Rectal smooth muscle tissue (tissue), 1 donor: ENCODE data around the gene IL18BP.

Experiments
- H3K27ac ChIP-seq: one replicate; pipeline ENCODE4 v1.7.0; 2013; ENCODE audit warnings: low read depth, low read length, inconsistent platforms
- H3K27me3 ChIP-seq: one replicate; pipeline ENCODE4 v1.7.0; 2013; ENCODE audit warnings: low read length; ENCODE audit not compliant: control insufficient read depth, insufficient read depth
- H3K36me3 ChIP-seq: one replicate; pipeline ENCODE4 v1.7.0; 2013; ENCODE audit warnings: low read length; ENCODE audit not compliant: control insufficient read depth, insufficient read depth
- H3K4me1 ChIP-seq: one replicate; pipeline ENCODE4 v1.7.0; 2013; ENCODE audit warnings: low read length; ENCODE audit not compliant: control insufficient read depth, insufficient read depth
- H3K4me3 ChIP-seq: one replicate; pipeline ENCODE4 v1.7.0; 2013; ENCODE audit warnings: low read length
- H3K9ac ChIP-seq: one replicate; pipeline ENCODE4 v1.7.0; 2013; ENCODE audit warnings: low read length

IL18BP gene

DNA sequence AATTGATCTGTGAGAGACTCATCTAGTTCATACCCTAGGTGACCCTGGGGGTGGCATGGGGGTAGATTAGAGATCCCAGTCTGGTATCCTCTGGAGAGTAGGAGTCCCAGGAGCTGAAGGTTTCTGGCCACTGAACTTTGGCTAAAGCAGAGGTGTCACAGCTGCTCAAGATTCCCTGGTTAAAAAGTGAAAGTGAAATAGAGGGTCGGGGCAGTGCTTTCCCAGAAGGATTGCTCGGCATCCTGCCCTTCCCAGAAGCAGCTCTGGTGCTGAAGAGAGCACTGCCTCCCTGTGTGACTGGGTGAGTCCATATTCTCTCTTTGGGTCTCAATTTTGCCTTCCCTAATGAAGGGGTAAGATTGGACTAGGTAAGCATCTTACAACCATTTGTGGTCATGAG is 653 bp downstream of the IL18BP start:
- H3K27me3 ChIP-seq: no peaks in the 10 kb centered on the region
- H3K4me1 ChIP-seq: peaks cover 19% of the 10 kb centered on the region
- H3K27ac ChIP-seq: peak overlapping the region; percentile 65
- H3K4me3 ChIP-seq: peak overlapping the region; percentile 50
- peak overlapping the region; percentile 25 for H3K9ac ChIP-seq
- H3K36me3 ChIP-seq: peaks cover 24% of the 10 kb centered on the region

DNA sequence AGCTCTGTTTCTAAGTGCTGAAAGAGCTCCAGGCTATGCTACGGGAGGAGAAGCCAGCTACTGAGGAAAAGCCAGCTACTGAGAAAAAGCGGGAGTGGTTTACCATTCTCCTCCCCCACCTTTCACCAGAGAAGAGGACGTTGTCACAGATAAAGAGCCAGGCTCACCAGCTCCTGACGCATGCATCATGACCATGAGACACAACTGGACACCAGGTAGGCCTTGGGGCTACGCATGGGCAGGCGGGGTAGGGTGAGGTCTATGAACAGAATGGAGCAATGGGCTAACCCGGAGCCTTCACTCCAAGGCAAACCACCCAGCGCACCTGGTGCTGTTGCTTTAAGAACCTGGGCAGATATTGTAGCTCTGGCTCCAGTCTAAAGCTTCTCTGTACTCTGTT is 1.1 kb downstream of the IL18BP start:
- H3K9ac ChIP-seq: peak overlapping the region; percentile 4
- peak overlapping the region; percentile 65 for H3K27ac ChIP-seq

DNA sequence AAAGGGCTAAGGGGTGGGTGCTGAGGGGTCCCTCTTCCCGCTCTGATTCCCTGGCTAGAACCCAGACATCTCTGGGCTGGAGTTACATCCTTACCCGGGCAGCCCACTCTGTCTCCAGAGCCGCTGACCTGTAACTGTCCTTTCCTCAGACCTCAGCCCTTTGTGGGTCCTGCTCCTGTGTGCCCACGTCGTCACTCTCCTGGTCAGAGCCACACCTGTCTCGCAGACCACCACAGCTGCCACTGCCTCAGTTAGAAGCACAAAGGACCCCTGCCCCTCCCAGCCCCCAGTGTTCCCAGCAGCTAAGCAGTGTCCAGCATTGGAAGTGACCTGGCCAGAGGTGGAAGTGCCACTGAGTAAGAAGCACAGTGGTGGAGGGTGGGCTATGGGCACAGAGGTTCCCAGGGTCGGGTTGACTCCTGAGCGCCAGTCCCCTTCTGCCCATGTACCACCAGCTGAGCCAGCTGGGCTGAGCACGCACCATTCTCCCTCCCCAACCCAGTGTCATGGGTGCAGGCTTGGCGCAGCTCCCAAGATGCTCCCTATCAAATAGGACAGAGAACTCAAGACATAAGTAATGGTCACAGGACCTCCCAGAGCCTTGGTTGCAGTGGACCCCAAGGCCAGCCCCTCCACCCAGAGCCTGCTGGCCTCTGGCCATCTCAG is 1.6 kb downstream of the IL18BP start:
- H3K4me3 ChIP-seq: no peak overlapping the region
- H3K27ac ChIP-seq: peak overlapping the region; percentile 65
- no peaks in the 10 kb centered on the region for H3K27me3 ChIP-seq
- peaks cover 19% of the 10 kb centered on the region for H3K4me1 ChIP-seq
- H3K9ac ChIP-seq: peak overlapping the region; percentile 4
- peaks cover 33% of the 10 kb centered on the region for H3K36me3 ChIP-seq

More for the DNA sequence above, 1.1 kb downstream of the IL18BP start:
- Histone ChIP-seq H3K36me3 (peaks cover 28% of the 10 kb centered on the region), H3K27me3 (no peaks in the 10 kb centered on the region), H3K4me3 (peak overlapping the region; percentile 50), H3K4me1 (peaks cover 19% of the 10 kb centered on the region)

DNA sequence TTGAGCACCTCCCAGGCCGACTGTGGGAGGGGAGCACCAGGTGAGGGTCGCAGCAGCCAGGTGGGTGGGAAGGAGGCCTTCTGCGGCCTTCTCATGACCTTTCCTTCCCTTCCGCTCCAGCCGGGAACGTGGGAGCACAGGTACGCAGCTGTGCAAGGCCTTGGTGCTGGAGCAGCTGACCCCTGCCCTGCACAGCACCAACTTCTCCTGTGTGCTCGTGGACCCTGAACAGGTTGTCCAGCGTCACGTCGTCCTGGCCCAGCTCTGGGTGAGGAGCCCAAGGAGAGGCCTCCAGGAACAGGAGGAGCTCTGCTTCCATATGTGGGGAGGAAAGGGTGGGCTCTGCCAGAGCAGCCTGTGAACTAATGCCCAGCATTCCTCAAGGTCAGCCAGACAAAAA is 2.6 kb downstream of the IL18BP start:
- Histone ChIP-seq H3K27me3 (no peaks in the 10 kb centered on the region), H3K4me3 (no peak overlapping the region), H3K9ac (no peak overlapping the region), H3K4me1 (peaks cover 19% of the 10 kb centered on the region), H3K27ac (no peak overlapping the region), H3K36me3 (peaks cover 43% of the 10 kb centered on the region)

DNA sequence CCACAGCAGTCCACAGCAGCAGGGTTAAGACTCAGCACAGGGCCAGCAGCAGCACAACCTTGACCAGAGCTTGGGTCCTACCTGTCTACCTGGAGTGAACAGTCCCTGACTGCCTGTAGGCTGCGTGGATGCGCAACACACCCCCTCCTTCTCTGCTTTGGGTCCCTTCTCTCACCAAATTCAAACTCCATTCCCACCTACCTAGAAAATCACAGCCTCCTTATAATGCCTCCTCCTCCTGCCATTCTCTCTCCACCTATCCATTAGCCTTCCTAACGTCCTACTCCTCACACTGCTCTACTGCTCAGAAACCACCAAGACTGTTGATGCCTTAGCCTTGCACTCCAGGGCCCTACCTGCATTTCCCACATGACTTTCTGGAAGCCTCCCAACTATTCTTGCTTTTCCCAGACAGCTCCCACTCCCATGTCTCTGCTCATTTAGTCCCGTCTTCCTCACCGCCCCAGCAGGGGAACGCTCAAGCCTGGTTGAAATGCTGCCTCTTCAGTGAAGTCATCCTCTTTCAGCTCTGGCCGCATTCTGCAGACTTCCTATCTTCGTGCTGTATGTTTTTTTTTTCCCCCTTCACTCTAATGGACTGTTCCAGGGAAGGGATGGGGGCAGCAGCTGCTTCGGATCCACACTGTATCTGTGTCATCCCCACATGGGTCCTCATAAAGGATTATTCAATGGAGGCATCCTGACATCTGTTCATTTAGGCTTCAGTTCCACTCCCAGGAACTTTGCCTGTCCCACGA is 3.3 kb downstream of the IL18BP start:
- peaks cover 19% of the 10 kb centered on the region for H3K4me1 ChIP-seq
- no peak overlapping the region for H3K4me3 ChIP-seq
- peaks cover 50% of the 10 kb centered on the region for H3K36me3 ChIP-seq
- no peak overlapping the region for H3K9ac ChIP-seq
- no peaks in the 10 kb centered on the region for H3K27me3 ChIP-seq
- H3K27ac ChIP-seq: peak overlapping the region; percentile 6

DNA sequence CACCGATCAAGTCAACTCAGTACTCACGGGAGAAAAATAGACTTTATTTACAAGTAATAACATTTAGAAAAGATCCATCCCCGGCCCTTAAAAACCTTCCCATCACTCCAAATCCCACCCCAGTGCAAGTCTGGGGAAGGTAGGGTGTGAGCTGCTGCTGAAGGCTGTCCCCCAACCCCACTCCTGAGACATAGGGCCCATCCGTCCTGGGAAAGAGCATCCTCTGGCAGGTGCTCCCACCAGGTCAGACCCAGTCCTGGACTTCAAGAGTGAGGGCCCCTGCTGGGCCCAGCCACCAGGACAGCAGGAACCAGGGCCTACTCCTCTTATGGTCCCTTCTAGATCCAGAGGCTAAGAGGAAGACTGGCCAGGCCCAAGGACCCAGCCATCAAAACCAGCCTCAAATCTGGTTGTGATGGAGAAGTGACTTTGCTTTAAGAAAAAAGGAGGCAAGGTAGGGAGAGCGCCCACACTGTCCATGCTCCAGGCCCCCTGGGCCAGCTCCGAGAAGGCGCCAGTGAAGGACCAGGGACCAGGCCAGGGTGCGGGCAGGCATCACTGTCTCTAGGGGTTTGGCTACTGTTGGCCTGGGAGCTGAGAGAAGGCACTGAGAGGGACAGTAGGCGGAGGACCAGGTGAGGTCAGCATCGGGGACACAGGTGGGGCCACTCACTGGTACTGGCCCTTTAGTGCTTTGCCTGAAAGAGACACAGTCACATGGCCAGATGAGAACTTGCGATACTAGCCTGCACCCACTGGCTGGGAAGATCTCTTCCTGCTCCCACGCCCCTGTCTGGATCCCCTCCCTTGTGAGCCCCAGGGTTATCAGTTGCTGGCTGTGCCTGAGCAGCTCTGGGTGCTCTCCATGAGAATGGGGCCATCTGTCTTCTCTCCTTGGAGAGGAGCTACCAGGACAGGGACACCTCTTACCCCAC is 4.4 kb downstream of the IL18BP start:
- Histone ChIP-seq H3K36me3 (peaks cover 60% of the 10 kb centered on the region), H3K27ac (no peak overlapping the region), H3K9ac (no peak overlapping the region), H3K4me3 (no peak overlapping the region), H3K27me3 (no peaks in the 10 kb centered on the region), H3K4me1 (peaks cover 19% of the 10 kb centered on the region)

DNA sequence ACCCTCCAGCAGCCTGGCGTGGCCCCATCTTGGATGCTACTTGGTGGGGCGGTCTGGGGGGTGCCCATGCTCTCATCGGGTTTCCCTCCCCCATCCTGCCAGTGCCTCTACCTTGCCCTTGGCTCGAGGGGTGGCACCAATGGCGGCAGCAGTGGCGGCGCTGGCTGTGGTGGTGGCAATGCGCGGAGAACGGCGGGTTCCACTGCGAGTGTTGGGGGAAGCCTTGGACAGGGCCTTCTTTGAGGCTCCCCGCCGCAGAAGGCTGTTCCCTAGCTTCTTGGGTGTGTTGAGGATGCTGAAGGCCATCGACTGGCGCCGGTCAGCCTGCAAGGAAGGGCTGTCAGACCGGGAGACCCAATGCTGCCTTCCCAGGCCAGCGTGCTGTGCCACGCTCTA is 5.1 kb downstream of the IL18BP start:
- peaks cover 19% of the 10 kb centered on the region for H3K4me1 ChIP-seq
- H3K27ac ChIP-seq: no peak overlapping the region
- no peak overlapping the region for H3K9ac ChIP-seq
- peaks cover 66% of the 10 kb centered on the region for H3K36me3 ChIP-seq
- H3K27me3 ChIP-seq: no peaks in the 10 kb centered on the region
- no peak overlapping the region for H3K4me3 ChIP-seq

DNA sequence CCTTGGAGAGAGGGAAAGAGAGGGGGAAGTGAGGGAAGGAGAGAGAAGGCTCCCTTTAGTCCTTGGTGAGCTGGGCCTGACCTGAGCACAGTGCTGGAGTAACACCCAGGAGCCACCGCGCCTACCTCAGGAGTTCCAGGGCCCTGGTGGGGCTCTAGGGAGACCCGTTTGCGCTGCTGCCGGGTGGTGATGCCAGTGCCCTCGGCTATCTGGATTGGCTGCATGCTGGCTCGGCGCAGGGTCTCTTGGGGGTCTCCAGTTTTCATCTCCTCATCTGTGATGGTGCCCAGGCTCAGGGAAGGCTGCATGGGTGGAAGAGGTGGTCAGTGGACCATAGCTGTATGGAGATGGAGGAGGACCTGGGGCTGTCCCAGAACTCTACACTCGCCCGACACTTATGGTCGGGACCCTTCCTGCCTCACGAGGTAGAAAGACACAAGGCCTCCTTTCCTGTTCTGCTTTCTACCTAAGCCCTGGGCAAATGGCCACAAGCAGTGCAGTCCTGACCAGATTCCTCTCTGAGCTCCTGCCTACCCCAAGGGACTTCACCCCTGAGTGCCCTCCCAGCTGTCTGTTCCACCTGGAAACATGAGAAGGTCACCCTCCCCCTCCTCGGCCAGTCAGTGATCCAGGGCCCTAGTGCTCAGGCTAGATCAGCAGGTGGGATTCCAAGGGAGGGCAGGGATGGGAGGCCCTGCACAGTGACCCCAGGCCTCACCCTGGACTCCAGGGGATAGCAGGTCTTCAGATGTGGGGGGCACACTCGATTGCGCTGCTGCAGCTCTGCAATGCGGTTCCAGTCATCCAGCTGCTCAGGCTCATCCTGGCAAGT is 6.0 kb downstream of the IL18BP start:
- Histone ChIP-seq H3K27ac (no peak overlapping the region), H3K4me1 (peaks cover 16% of the 10 kb centered on the region), H3K4me3 (no peak overlapping the region), H3K27me3 (no peaks in the 10 kb centered on the region), H3K9ac (no peak overlapping the region), H3K36me3 (peaks cover 73% of the 10 kb centered on the region)

DNA sequence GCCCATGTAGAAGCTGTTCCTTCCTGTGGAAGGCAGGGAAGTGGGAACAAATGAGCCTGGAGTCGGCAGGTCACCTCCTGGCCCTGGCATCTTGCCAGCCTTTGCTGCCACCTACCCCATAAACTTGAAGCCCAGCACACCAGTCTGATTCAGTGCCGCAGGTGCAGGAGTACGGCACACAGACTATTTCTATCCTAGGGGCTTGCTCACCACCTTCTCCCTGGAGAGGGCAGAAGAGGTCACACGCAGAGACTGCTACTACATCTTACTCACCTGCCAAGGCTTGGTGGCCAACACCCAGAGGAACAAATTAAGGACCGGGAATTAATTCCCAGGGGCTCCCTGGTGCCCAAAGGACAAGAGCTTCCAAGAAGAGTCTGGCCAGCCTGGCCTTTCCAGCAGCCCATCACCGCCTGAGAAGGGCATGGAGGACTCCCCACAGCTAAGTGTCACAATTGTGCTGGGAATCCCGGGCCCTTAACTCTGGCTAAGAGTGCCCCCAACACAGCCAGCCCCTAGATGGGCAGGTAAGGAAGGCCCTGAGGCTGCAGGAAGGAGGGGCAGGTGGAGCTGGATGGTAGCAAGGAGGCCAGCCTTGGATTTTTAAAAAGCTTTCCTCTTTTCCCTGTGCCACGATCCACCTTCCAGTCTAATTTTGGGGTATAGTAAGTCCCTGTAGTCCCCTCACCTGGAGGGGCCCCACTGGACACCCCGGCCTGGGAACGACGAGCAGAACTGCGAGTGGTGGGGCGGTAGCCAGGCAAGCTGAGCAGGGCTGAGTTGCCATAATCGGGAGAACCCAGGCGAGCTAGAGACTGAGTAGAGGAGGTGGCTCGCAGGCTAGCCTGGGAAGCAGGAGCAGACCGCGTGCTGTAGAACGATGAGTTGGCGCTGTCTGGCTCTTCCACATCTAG is 6.9 kb downstream of the IL18BP start:
- Histone ChIP-seq H3K4me3 (no peak overlapping the region), H3K4me1 (peaks cover 7% of the 10 kb centered on the region), H3K27me3 (no peaks in the 10 kb centered on the region), H3K36me3 (peaks cover 82% of the 10 kb centered on the region), H3K9ac (no peak overlapping the region), H3K27ac (no peak overlapping the region)

DNA sequence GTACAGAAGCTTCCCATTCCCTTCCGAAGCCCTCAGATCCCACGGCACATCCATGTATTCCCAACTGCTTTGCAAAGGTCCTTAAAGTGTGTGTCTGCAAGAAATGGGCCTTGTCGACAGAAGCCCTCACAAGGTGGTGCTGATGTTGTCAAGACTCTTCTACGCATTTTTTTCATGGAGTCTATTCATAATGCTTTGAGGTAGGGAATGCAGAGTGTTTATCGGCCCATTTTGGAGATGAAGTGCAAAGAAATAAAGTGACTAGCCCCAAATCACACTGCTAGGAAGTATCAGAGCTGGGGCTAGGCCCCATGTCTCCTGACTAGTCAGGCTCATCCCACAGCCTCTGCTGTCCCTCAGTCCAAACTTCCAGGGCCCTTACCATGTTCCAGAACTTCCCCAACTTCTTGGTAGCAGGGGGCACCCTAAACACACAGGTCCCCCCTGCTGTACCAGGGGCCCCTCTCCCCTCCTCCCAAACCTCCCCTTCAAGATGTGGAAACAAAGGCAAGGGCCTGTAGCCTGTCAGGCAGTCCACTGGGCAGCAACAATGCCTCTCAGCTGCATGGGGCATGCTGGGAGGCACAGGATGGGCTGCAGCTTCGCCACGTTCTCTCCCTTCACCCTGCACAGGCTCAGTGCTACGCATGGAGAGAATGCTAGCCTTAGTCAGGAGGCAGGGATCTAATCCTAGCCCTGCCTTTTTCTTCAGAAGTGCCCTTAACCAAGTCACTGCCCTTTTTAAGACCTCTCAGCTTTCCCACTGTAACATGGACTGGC is 7.8 kb downstream of the IL18BP start:
- Histone ChIP-seq H3K4me3 (no peak overlapping the region), H3K27me3 (no peaks in the 10 kb centered on the region), H3K27ac (no peak overlapping the region), H3K9ac (no peak overlapping the region), H3K4me1 (peaks cover 4% of the 10 kb centered on the region), H3K36me3 (peaks cover 90% of the 10 kb centered on the region)
